GM12874 (cell line): ENCODE data around the gene ZNF804B.

Source experiments
- TF ChIP-seq, protein P1 (sequence below): IDR thresholded peaks from 2 replicates; pipeline ENCODE4 v1.5.1; 2011; ENCODE audit warnings: low read depth, mild to moderate bottlenecking, control low read depth, low read length, moderate library complexity; ENCODE audit not compliant: insufficient read depth

ZNF804B gene

DNA sequence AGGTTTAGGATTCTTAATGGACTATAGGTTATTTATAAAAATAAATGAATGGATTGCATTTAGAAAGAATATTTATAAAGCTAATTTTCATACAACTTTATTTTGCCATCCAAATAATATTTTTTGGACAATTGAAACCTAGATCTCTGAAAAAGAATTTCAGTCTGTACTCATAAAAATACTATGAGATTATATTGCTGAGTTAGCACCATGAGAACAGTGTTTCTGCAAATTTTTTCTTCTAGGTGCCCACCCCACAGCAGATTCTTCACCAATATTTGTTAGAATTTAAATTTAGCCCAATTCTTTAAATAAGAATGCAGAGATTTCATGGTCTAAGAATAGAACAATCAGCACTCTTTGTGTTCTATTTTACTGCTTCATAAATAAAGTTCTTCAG lies 121.6 kb downstream of the ZNF804B start:
- TF ChIP-seq, protein P1, sequence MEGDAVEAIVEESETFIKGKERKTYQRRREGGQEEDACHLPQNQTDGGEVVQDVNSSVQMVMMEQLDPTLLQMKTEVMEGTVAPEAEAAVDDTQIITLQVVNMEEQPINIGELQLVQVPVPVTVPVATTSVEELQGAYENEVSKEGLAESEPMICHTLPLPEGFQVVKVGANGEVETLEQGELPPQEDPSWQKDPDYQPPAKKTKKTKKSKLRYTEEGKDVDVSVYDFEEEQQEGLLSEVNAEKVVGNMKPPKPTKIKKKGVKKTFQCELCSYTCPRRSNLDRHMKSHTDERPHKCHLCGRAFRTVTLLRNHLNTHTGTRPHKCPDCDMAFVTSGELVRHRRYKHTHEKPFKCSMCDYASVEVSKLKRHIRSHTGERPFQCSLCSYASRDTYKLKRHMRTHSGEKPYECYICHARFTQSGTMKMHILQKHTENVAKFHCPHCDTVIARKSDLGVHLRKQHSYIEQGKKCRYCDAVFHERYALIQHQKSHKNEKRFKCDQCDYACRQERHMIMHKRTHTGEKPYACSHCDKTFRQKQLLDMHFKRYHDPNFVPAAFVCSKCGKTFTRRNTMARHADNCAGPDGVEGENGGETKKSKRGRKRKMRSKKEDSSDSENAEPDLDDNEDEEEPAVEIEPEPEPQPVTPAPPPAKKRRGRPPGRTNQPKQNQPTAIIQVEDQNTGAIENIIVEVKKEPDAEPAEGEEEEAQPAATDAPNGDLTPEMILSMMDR = no peak

DNA sequence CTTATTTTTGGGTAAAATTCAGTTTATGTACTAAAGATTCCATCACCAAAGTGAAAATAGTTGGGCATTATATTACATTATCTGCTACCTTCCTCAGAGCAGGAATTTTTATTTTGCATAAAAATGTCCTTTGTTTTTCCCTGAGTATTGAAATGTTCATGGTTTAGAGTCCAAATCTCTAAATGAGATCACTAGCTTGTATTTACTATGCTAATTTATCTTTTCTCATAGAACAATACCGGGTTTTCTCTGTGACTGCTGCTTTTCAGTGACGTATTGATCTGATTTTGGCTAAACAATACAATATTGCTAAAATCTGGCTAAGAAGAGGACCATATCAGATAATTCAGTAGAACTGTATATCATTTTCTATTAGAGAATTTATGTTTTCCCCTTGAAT lies 125.6 kb downstream of the ZNF804B start:
- TF ChIP-seq, protein P1 = no peak

DNA sequence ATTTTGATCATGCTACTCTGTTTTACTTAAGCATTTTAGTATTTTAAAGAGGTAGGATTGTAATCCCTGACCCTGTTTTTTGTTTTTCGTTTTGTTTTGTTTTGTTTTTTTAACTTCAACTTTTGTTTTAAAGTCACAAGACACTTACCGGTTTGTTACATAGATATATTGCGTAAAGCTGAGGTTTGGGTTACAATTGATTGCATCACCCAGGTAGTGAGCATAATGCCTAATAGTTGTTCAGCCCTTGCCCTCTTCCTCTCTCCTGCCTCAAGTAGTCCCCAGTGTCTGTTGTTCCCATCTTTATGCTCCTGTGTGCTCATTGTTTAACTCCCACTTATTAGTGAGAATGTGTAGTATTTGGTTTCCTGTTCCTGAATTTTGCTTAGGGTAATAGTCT lies 129.2 kb downstream of the ZNF804B start:
- TF ChIP-seq, protein P1 = no peak

DNA sequence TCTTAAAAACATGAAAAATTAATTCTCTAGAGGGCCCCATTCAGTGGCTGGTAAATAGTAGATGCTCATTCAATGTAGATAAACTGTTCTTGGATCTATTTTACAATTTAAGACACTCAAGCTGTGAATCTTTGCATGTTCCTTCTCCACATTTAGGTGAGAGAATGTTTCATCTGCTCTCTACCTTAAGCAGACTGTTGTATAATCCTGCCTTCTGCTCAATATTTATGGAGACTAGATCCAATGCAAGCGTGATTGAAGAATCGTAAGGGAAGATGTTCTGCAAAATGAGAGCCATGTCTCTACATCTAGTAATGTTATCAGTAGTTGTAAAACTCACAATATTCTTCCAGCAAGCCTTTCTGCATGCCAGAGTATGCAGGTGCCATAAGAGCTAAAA lies 151.0 kb downstream of the ZNF804B start:
- TF ChIP-seq, protein P1 = no peak

DNA sequence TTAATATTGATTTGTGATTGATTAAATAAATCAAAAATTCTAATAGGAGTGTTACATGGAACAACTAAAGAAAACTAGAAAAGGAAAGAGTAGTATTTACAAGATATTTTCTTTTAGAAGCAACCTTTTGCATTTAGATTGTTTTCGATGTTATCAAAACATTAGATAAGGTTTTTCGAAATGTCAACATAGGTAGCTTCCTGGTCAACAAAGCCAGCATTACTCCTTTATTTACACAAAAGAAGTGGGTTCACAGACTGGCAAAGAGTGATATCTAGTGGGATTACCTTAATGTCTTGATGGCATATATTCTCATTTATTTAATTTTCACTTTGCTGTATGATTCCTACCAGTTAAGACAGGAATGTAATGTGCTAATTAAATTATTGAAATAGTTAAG lies 153.4 kb downstream of the ZNF804B start:
- TF ChIP-seq, protein P1 = no peak

DNA sequence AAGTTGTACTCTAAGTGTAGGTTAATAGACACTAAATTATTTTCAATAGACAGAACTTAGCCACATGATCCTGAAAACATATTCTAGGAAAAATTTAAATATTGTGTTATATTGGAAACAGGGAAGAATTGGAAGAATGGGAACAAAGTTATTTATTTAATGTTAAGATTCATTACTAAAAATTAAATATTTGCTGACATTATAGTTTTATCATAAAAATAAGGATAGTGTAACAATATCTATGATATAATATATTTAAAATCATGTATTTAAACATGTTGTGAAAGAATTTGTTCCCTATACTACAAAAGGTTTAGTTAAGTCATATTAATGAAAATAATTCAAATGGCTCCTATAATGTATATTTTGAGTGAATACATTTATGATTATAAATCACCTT lies 156.1 kb downstream of the ZNF804B start:
- TF ChIP-seq, protein P1 = no peak

DNA sequence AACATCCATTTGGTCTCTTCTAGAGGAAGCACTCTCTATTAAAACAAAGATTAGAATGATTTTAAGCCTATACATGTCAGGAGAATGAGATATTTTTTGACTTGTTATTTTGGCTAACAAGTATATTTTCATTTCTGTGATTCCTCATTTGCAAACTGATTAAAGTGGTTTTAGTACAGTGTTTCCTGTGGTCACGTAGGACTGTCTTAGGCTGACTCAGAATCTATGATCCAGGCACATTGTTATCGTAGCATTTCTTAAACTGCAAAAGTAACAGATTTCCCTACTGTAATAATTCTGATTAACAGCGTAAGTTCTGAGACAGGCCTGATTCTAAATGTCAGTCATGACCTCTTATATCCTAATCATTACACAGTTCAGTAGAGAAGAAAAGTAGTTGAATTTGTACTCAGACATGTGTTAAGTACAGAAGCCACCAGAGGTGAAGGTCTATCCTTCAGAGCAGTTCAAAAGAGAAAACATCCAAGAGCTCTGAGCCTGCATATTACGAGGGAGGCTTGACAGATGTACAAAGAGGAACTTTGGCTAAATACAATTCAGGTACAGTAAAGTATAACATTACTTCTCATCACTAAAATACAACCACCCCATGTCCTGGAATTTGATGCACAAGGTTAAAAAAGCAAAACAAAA lies 160.1 kb downstream of the ZNF804B start:
- TF ChIP-seq, protein P1 = no peak

DNA sequence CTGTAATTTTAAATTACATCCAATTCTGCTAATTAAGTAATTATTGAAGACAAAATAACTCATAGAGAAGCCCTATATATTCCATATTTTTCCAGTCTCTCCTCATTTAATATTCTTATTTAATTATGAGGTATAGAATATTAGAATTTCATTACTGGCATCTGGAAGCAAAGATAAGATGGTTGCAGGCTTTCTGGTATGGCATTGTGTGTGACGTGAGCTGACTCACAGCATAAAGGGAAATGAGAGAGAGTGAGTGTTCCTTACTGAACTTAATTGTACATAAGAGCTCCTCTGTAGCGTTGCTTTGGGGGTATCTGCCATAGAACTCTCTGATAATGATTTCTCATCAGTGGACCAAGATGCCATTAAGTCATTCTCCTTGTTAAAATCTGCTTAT lies 163.4 kb downstream of the ZNF804B start:
- TF ChIP-seq, protein P1 = no peak
